Immature natural killer cell (primary cell): ENCODE measurements around the gene DLX6. TPM values are rescaled to one million over a fixed set of nuclear protein-coding genes. Genes with fewer than 3 reads are reported as not detected.

Source experiments
- DNase-seq, 3 donors: peaks; one replicate each; pipeline ENCODE4 v3.0.0; 2022; ENCODE audit warnings: mixed read lengths in 1 of 3
- H3K27ac Mint-ChIP-seq, 6 donors: one replicate each; pipeline ENCODE4 v1.8.0; 2020; ENCODE audit warnings: mixed read lengths in 6 of 6, mild to moderate bottlenecking in 5 of 6, inconsistent platforms in 4 of 6, moderate library complexity in 3 of 6
- H3K27me3 Mint-ChIP-seq, 3 donors: one replicate each; pipeline ENCODE4 v1.8.0; 2020 to 2021; ENCODE audit warnings: low read depth in 3 of 3, mild to moderate bottlenecking in 3 of 3, mixed read lengths in 3 of 3, moderate library complexity in 3 of 3, inconsistent platforms in 1 of 3
- H3K36me3 Mint-ChIP-seq, 3 donors: one replicate each; pipeline ENCODE4 v1.8.0; 2020; ENCODE audit warnings: mixed read lengths in 3 of 3, inconsistent platforms in 2 of 3, mild to moderate bottlenecking in 2 of 3
- H3K4me1 Mint-ChIP-seq, 2 donors: one replicate each; pipeline ENCODE4 v1.8.0; 2020; ENCODE audit warnings: inconsistent platforms in 2 of 2, mild to moderate bottlenecking in 2 of 2, mixed read lengths in 2 of 2, moderate library complexity in 1 of 2
- H3K4me3 Mint-ChIP-seq, 5 donors: one replicate each; pipeline ENCODE4 v1.8.0; 2020; ENCODE audit warnings: mild to moderate bottlenecking in 5 of 5, mixed read lengths in 5 of 5, inconsistent platforms in 3 of 5, moderate library complexity in 3 of 5
- H3K9me3 Mint-ChIP-seq, 6 donors: one replicate each; pipeline ENCODE4 v1.8.0; 2020; ENCODE audit warnings: mild to moderate bottlenecking in 6 of 6, mixed read lengths in 6 of 6, inconsistent platforms in 4 of 6, moderate library complexity in 3 of 6
- polyA plus RNA-seq, 3 donors: library from polyadenylated mRNA; unstranded; fragments of 300-500 nt; fragmentation: Illumina TruSeq; gene quantifications; one replicate each; pipeline ENCODE4 v1.2.3, GENCODE V29; 2021

DLX6 gene
- polyA plus RNA-seq, 3 donors from 2014 or later: not detected

GRCh38 chr7:97009753-97010732 is 4.7 kb downstream of the DLX6 start:
- peaks cover 31 to 56% (median 37%) of the 10 kb centered on the region in 3 donors for H3K27me3 Mint-ChIP-seq
- peaks cover 0 to 4% (median 3%) of the 10 kb centered on the region in 3 donors for H3K36me3 Mint-ChIP-seq
- peaks cover 0 to 37% (median 7%) of the 10 kb centered on the region in 6 donors for H3K9me3 Mint-ChIP-seq
- no peak for DNase-seq
- no peak overlapping the region for H3K4me3 Mint-ChIP-seq
- no peak overlapping the region for H3K27ac Mint-ChIP-seq
- peaks cover 12 to 14% of the 10 kb centered on the region in 2 donors for H3K4me1 Mint-ChIP-seq

DNA sequence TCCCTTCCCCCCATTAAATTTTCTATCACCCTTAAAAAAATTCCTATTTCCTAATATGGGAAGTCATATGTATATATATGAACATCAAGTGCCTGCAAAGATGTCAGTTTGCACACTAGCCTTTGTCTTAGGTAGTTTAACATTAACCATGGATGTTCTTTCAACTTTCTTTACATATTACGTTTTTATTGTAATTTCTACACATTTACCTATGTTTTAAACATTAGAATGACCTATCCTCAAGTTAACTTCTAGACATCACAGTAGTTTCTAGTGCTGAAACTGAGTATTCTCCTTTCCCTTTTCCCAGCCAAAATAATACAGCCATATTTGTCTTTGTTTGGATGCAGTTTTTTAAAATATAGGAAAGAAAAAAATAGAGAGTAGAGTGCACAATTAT is 5.8 kb downstream of the DLX6 start:
- Mint-ChIP-seq H3K36me3 (peaks cover 0 to 4% (median 3%) of the 10 kb centered on the region in 3 donors), H3K4me1 (peaks cover 10 to 11% of the 10 kb centered on the region in 2 donors), H3K27me3 (peaks cover 33 to 63% (median 34%) of the 10 kb centered on the region in 3 donors), H3K9me3 (peaks cover 0 to 40% (median 8%) of the 10 kb centered on the region in 6 donors), H3K27ac (no peak overlapping the region), H3K4me3 (no peak overlapping the region)
- no peak for DNase-seq

- peaks cover 0 to 4% (median 3%) of the 10 kb centered on the region in 3 donors for H3K36me3 Mint-ChIP-seq
- no peak overlapping the region for H3K27ac Mint-ChIP-seq
- H3K4me1 Mint-ChIP-seq: peaks cover 7 to 9% of the 10 kb centered on the region in 2 donors
- peaks cover 0 to 41% (median 8%) of the 10 kb centered on the region in 6 donors for H3K9me3 Mint-ChIP-seq
- peaks cover 33 to 66% (median 38%) of the 10 kb centered on the region in 3 donors for H3K27me3 Mint-ChIP-seq
- H3K4me3 Mint-ChIP-seq: no peak overlapping the region
- no peak for DNase-seq
Observed at GRCh38 chr7:97011536-97012364, 6.4 kb downstream of the DLX6 start.

DNA sequence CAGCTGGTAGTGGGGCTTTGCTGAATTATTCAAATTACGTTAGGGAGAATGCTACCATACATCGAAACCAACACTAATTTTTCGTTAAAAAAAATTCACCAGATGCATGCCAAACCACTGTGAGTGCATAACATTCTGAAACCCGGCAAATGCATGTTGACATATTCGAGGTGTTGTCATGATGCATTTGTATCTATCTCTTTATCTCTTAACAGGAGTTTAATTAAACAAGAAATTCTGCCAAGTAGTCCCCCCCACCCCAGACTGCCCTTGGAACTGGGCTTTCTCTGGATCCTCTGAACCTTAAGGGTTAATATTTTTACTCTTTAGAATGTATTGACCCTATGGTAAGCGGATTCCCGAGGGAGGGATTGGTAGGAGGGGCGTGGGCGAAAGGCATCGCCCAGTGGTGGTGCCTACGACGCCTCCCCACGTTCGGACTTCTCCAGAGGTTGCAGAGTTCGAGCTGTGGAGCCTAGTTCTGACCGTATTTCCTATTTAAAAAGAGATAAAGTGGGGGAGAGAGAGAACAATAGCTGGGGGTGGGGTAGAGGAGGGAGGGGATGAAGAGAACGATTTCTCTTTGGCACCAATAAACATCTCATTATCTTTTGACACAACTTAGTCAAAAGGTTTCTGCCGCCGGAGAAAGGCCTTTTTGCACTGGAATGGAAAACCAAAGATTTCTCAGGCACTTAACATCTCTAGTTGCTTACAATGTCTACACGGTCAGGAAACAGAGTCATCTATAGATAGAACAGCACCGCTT is 7.2 kb downstream of the DLX6 start:
- H3K4me3 Mint-ChIP-seq: no peak overlapping the region
- H3K36me3 Mint-ChIP-seq: peaks cover 0 to 4% (median 3%) of the 10 kb centered on the region in 3 donors
- H3K4me1 Mint-ChIP-seq: peaks cover 0 to 3% of the 10 kb centered on the region in 2 donors
- peaks cover 36 to 66% (median 36%) of the 10 kb centered on the region in 3 donors for H3K27me3 Mint-ChIP-seq
- DNase-seq: no peak
- no peak overlapping the region for H3K27ac Mint-ChIP-seq
- H3K9me3 Mint-ChIP-seq: peaks cover under 1 to 41% (median 7%) of the 10 kb centered on the region in 6 donors

- H3K9me3 Mint-ChIP-seq: peaks cover 2 to 41% (median 7%) of the 10 kb centered on the region in 6 donors
- peaks cover 0 to 3% of the 10 kb centered on the region in 2 donors for H3K4me1 Mint-ChIP-seq
- peaks cover 0 to 4% (median 3%) of the 10 kb centered on the region in 3 donors for H3K36me3 Mint-ChIP-seq
- H3K27me3 Mint-ChIP-seq: peaks cover 34 to 58% (median 40%) of the 10 kb centered on the region in 3 donors
- no peak overlapping the region for H3K4me3 Mint-ChIP-seq
- no peak for DNase-seq
- H3K27ac Mint-ChIP-seq: no peak overlapping the region
Observed at GRCh38 chr7:97013134-97013844, 7.9 kb downstream of the DLX6 start.

DNA sequence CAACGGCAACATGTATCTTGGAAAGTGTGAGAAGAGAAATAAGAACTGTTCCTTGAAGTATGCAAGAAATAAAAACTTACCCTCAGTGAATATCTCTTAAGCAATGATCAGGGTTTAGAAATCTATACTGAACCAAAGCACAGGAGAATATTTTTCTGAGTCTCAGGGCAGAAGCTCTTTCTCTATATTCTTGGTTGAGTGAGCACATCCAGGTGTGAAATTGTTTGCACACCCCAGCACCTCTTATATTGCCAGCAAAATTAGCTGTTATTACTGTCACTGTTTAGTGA is 8.4 kb downstream of the DLX6 start:
- Mint-ChIP-seq H3K36me3 (peaks cover 0 to 4% (median 3%) of the 10 kb centered on the region in 3 donors), H3K9me3 (peaks cover 2 to 41% (median 7%) of the 10 kb centered on the region in 6 donors), H3K4me1 (peaks cover 0 to 3% of the 10 kb centered on the region in 2 donors), H3K4me3 (no peak overlapping the region), H3K27me3 (peaks cover 33 to 59% (median 40%) of the 10 kb centered on the region in 3 donors), H3K27ac (no peak overlapping the region)
- DNase-seq: no peak

DNA sequence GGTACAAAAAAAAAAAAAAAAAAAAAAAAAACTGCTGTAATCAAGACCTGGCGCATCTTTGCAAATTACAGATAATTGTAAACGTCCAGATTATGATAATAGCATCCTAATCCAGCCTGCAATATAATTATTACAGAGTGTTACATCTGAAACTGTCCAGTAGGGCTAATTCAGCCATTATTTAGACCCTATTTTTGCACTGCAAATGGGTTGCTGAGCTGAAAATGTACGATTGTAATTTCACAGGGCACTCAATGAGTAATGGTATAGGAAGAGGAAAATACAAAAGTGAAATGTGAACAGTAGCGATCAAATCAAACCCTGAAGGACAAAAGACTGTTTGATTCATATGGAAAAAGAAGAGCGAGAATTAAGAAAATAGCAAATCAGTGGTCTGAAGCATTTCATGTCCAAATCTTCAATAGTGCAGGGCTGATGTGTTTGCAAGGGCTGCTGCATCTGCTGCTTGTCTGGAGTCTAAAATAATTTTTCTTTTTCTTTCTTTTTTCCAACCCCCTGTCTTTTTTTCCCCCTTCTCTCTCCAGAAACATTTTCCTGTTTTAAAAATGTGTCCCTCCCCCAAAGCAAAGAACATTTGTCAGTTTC is 8.9 kb downstream of the DLX6 start:
- no peak for DNase-seq
- H3K27me3 Mint-ChIP-seq: peaks cover 37 to 63% (median 42%) of the 10 kb centered on the region in 3 donors
- H3K36me3 Mint-ChIP-seq: peaks cover 0 to 4% (median 3%) of the 10 kb centered on the region in 3 donors
- no peak overlapping the region for H3K27ac Mint-ChIP-seq
- peaks cover 2 to 41% (median 7%) of the 10 kb centered on the region in 6 donors for H3K9me3 Mint-ChIP-seq
- no peak overlapping the region for H3K4me3 Mint-ChIP-seq
- peaks cover 0 to 3% of the 10 kb centered on the region in 2 donors for H3K4me1 Mint-ChIP-seq

- H3K4me3 Mint-ChIP-seq: no peak overlapping the region
- peaks cover 42 to 63% (median 43%) of the 10 kb centered on the region in 3 donors for H3K27me3 Mint-ChIP-seq
- peaks cover 0 to 4% (median under 1%) of the 10 kb centered on the region in 3 donors for H3K36me3 Mint-ChIP-seq
- H3K27ac Mint-ChIP-seq: no peak overlapping the region
- no peak for DNase-seq
- peaks cover under 1 to 3% of the 10 kb centered on the region in 2 donors for H3K4me1 Mint-ChIP-seq
- peaks cover 2 to 34% (median 7%) of the 10 kb centered on the region in 6 donors for H3K9me3 Mint-ChIP-seq
Observed at GRCh38 chr7:97015279-97015678, 9.9 kb downstream of the DLX6 start.

DNA sequence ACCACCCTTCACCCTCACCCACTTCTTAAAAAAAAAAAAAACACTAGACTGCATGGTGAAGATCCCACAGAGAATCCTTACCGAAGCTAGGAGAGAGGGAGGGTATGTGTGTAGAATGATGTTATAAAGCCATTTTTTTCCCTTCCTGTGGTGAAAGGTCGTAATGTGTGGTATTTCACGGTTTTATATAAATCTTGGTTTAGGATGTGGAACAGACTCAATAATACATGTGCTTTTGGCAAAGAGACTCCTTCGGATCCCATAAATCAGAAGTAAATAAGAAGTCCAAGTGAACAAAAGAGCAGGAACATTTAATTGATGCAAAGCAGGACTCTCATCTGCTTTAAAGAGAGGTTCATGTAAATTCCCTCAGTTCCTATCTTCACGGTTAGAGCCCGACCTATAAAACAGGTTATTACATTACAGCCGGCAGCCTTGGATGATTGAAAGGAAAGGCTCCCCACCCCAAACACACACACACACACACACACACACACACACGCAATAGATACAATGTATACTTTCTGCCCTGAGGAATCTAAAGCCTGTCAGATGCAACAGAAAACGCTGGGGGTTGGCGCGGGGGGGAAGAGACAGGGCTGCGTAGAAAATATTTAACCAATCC is 10.5 kb downstream of the DLX6 start:
- Mint-ChIP-seq H3K4me1 (peaks cover 3 to 6% of the 10 kb centered on the region in 2 donors), H3K9me3 (peaks cover 2 to 32% (median 7%) of the 10 kb centered on the region in 6 donors), H3K36me3 (peaks cover 0 to 8% (median 0%) of the 10 kb centered on the region in 3 donors), H3K27me3 (peaks cover 44 to 64% (median 44%) of the 10 kb centered on the region in 3 donors), H3K27ac (no peak overlapping the region), H3K4me3 (no peak overlapping the region)
- DNase-seq: no peak

- DNase-seq: no peak
- H3K4me1 Mint-ChIP-seq: peaks cover 3 to 6% of the 10 kb centered on the region in 2 donors
- H3K36me3 Mint-ChIP-seq: peaks cover 0 to 4% (median 0%) of the 10 kb centered on the region in 3 donors
- peaks cover 2 to 25% (median 5%) of the 10 kb centered on the region in 6 donors for H3K9me3 Mint-ChIP-seq
- peak overlapping the region in 1 of 5 donors; percentile 17 for H3K4me3 Mint-ChIP-seq
- H3K27ac Mint-ChIP-seq: no peak overlapping the region
- peaks cover 41 to 57% (median 42%) of the 10 kb centered on the region in 3 donors for H3K27me3 Mint-ChIP-seq
Observed at GRCh38 chr7:97016381-97017191, 11.2 kb downstream of the DLX6 start.
